AG10803 (cell line): ENCODE data around the gene SLC2A10.

Source experiments
- DNase-seq: peaks from one replicate; pipeline ENCODE4 v3.0.0; 2010; ENCODE audit warnings: low read depth
- H3K4me3 ChIP-seq: 2 replicates; pipeline ENCODE4 v1.5.1; 2011; ENCODE audit warnings: mild to moderate bottlenecking, low read length, control low read depth
- CTCF ChIP-seq: conservative IDR thresholded peaks from 2 replicates; pipeline ENCODE4 v1.5.1; 2011; ENCODE audit warnings: mild to moderate bottlenecking, low read length, control low read depth, inconsistent platforms

The SLC2A10 gene

DNA sequence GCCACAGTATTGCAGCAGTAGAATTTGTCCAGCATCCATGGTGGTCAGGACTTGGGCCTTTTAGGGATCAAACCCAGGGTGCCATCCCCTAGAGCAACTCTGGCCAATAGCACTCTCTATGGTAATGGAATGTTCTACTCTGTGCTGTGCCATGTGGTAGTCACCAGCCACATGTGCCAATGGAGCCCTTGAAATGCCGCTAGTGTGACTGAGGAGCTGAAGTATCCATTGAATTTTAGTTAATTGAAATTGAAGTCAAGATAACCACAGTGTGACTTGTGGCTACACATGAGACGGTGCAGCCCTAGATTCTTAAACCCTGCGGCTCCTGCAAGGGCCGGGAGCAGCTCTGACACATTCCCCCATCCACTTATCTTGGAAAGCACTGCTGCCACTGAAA is 54.6 kb downstream of the SLC2A10 start:
- no peak for DNase-seq
- TF ChIP-seq CTCF: no peak
- H3K4me3 ChIP-seq: no peak overlapping the region

DNA sequence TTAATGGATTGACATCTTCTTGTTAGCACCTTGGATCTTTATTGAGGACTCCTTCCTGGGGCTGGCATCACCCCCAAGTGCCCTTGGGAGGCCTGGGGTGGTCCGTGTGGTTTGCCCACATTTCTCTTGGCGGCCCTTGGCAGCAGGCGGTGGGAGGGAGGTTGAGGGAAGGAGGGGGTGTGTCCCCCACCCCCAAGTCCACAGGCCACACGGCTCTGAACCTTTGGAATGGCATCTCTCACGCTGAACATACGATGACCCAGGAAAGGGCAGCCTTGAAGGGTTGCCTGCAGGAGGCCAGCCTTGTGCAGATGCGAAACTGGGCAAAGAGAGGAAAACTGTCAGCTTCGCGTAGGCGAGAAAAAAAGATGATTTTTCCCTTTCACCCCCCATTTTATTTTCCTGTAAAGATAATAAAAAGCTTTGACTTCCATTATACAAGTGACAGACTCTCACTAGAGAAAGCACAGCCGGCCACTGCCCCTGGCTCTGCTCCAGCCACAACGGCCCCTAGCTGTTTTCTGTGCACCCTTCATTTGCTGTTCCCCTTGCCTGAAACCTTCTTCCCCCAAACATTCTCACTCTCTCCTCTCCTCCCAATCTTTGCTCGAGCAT is 56.2 kb downstream of the SLC2A10 start:
- no peak for TF ChIP-seq CTCF
- no peak overlapping the region for H3K4me3 ChIP-seq
- DNase-seq: no peak

DNA sequence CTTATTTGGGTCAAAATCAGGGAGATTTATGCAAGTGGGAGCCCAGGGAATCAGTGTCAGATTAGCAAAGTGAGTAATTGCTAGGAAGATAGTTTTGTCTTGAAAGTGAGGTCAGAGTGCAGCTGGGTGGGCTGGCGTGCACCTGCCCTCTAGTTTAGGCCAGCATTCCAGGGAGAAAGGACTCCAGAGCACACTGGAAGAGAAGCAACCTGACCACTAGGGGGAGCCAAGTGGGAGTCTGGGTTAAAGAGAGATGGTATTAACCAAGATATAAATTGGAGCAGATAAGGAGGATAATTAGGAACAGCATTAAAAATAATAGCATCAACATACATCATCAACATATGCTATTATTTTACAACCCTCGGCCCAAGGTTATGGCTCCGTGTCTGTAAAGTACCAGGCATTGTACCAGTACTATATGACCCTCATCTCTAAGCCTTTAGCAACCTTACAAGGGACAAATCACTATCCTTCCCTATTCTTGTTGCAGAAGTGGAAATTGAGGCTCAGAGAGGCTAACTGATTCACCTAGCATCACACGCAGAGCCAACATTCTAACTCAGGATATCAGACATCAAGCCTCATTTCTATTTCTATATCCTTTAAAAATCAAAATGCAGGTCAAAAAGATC is 57.8 kb downstream of the SLC2A10 start:
- TF ChIP-seq CTCF: peak; percentile 72
- DNase-seq: peak; percentile 32
- no peak overlapping the region for H3K4me3 ChIP-seq

GRCh38 chr20:46770330-46771194 is 61.1 kb downstream of the SLC2A10 start:
- TF ChIP-seq CTCF: no peak
- no peak overlapping the region for H3K4me3 ChIP-seq
- no peak for DNase-seq

- H3K4me3 ChIP-seq: no peak overlapping the region
- no peak for TF ChIP-seq CTCF
- DNase-seq: no peak
These were observed 61.7 kb downstream of the SLC2A10 start for GRCh38 chr20:46771195-46771588.

DNA sequence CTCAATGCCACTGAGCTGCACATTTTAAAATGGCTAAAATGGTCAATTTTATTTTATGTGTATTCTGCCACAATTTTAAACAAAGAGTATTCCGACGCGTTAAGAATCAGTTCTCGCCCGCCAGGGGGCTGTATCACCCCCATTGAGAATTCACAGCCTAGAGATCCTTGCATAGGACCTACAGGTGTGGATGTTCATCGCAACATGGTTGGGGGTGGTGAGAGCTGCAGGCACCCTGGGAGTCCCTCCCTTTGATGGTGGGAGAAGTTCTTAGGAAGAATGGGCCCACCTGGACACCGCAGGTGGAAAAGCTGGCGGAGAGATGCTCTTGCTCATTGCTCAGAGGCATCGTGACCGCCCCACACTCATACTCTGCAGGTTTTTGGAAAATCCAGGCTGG is 63.5 kb downstream of the SLC2A10 start:
- no peak overlapping the region for H3K4me3 ChIP-seq
- no peak for DNase-seq
- peak; percentile 23; the same call in 1 of the 2 replicates for TF ChIP-seq CTCF
